ENCODE results near the gene ASNSD1. TPM values are rescaled to one million over a fixed set of nuclear protein-coding genes. Genes with fewer than 3 reads are reported as not detected.

ASNSD1 gene
- total and polyA plus RNA-seq, 2 of the 13 experiments (the other 11 are each of a cell fraction or from before 2014, with no cell fraction given), result 35.1 to 96.6 TPM

GRCh38 chr2:189661148-189661956 is at the start of gene ASNSD1 (continued):
- TF ChIP-seq ZNF646 (CRISPR knock-in tag; IDR thresholded peaks at IDR 0.05) (no peak), CREBL2 (CRISPR knock-in tag; IDR thresholded peaks at IDR 0.05; ENCODE audit: borderline replicate concordance) (peak; percentile 96; the same call in 1 of the 2 replicates), ZSCAN12 (CRISPR knock-in tag; IDR thresholded peaks at IDR 0.05) (no peak), ZNF781 (CRISPR knock-in tag; IDR thresholded peaks at IDR 0.05; ENCODE audit: borderline replicate concordance, not compliant biosample characterization) (peak; percentile 97), NBN (conservative IDR thresholded peaks at IDR 0.05) (no peak), ZBED4 (CRISPR knock-in tag; IDR thresholded peaks at IDR 0.05; ENCODE audit: borderline replicate concordance) (no peak), PLRG1 (conservative IDR thresholded peaks at IDR 0.05) (no peak), ZNF143 (CRISPR knock-in tag; IDR thresholded peaks at IDR 0.05) (0 out of 2 replicates have a peak, but pooled peaks have one; percentile 32), NONO (IDR thresholded peaks at IDR 0.05) (no peak), NONO (CRISPR knock-in tag; conservative IDR thresholded peaks at IDR 0.05) (peak; percentile 67), SKIL (CRISPR knock-in tag; IDR thresholded peaks at IDR 0.05; ENCODE audit: borderline replicate concordance) (no peak), POLR2A (IDR thresholded peaks at IDR 0.05; ENCODE audit: insufficient read depth in 1 of 2, low read depth in 2 of 2, low read length in 2 of 2) (peak; percentile 99), HNF4G (IDR thresholded peaks at IDR 0.05; ENCODE audit: borderline replicate concordance, low read depth, low read length) (0 out of 2 replicates have a peak, but pooled peaks have one; percentile 33), HNF4G (CRISPR knock-in tag; IDR thresholded peaks at IDR 0.05; ENCODE audit: borderline replicate concordance, low read depth) (no peak), GATAD1 (CRISPR knock-in tag; IDR thresholded peaks at IDR 0.05) (peak; percentile 87)

All from HepG2 (cell line).